Suprapubic skin (tissue), 4 donors: ENCODE results near the gene REN.

Source experiments
- CTCF ChIP-seq, 2 donors: fragments of 200-600 bp in 1 of 2; fragments of 450-650 bp in 1 of 2; sonication (generic) in 1 of 2; IDR thresholded peaks; one replicate each; pipeline ENCODE4 v1.5.1; 2016 to 2019; ENCODE audit warnings: antibody characterized with exemption in 2 of 2, mild to moderate bottlenecking in 1 of 2, moderate library complexity in 1 of 2
- POLR2A ChIP-seq, 2 donors: fragments of 450-650 bp; IDR thresholded peaks; one replicate each; pipeline ENCODE4 v1.6.1; 2017; ENCODE audit warnings: antibody characterized with exemption in 2 of 2, mild to moderate bottlenecking in 2 of 2, moderate library complexity in 2 of 2
- POLR2AphosphoS5 ChIP-seq, 3 donors: sonication (generic); formaldehyde crosslinking; IDR thresholded peaks; one replicate each; pipeline ENCODE4 v1.6.1; 2017; ENCODE audit warnings: antibody characterized with exemption in 3 of 3

- TF ChIP-seq POLR2AphosphoS5 (IDR thresholded peaks at IDR 0.05) (no peak), CTCF (IDR thresholded peaks at IDR 0.05) (no peak), POLR2A (IDR thresholded peaks at IDR 0.05) (no peak)
Observed at GRCh38 chr1:204206121-204206520, 40.0 kb upstream of the REN start.
